Adrenal gland (tissue), 12 donors: ENCODE data around the gene GRK3. TPM values are rescaled to one million over a fixed set of nuclear protein-coding genes. Genes with fewer than 3 reads are reported as not detected.
"Not testable (repeated sequence)": the region's sequence is repeated elsewhere in the genome, so short reads cannot be mapped to it uniquely, and the experiment has no call there.

ENCODE experiments used
- DNase-seq, 7 donors: peaks; one replicate each; pipeline ENCODE4 v3.0.0-alpha.2; 2019 to 2020
- H3K27ac ChIP-seq, 5 donors: fragments of 200-600 bp; sonication (generic) in 4 of 5; 1 replicate in 3 of 5; 2 replicates in 2 of 5; pipeline versions ENCODE4 v1.5.1 to v1.8.0; 2016 to 2020; ENCODE audit warnings: mild to moderate bottlenecking in 1 of 5
- H3K27me3 ChIP-seq: fragments of 200-600 bp; 2 replicates; pipeline ENCODE4 v1.8.0; 2021
- H3K36me3 ChIP-seq, 2 donors: fragments of 200-600 bp; replicated peaks in 1 of 2; 1 replicate in 1 of 2; 2 replicates in 1 of 2; pipeline versions ENCODE4 v1.5.1 to v1.8.0; 2018 to 2022
- H3K4me1 ChIP-seq, 2 donors: fragments of 200-600 bp; replicated peaks in 1 of 2; 1 replicate in 1 of 2; 2 replicates in 1 of 2; pipeline versions ENCODE4 v1.5.1 to v1.8.0; 2018 to 2021
- H3K4me3 ChIP-seq, 4 donors: fragments of 200-600 bp; sonication (generic) in 3 of 4; one replicate each; pipeline ENCODE4 v1.5.1; 2016 to 2018
- H3K9me3 ChIP-seq, 3 donors: fragments of 200-600 bp; sonication (generic) in 1 of 3; replicated peaks in 1 of 3; 1 replicate in 2 of 3; 2 replicates in 1 of 3; pipeline versions ENCODE4 v1.5.1 to v1.8.0; 2016 to 2021
- POLR2A ChIP-seq, 2 donors: fragments of 450-650 bp; IDR thresholded peaks; one replicate each; pipeline ENCODE4 v1.6.1; 2017; ENCODE audit warnings: antibody characterized with exemption in 2 of 2, mild to moderate bottlenecking in 2 of 2, moderate library complexity in 1 of 2
- WGBS, 4 donors: extraction: QIAGEN DNeasy Blood & Tissue Kit in 2 of 4; methylation state at CpG; one replicate each; pipeline versions ENCODE4 v1.1.5 to v1.1.7; 2013 to 2017; 5-methylcytosine and 5-hydroxymethylcytosine counted together
- intact Hi-C, 2 donors: fragments of 100-400 bp; cut with DNase I; formaldehyde crosslinking; loops; one replicate each; pipeline versions ENCODE4 v1.14.1 to v1.15.0; 2022 to 2023
- polyA plus RNA-seq, 3 donors: library from polyadenylated mRNA; stranded (reverse); fragments of 200-250 nt in 2 of 3; fragments of 350-450 nt in 1 of 3; fragmentation: Illumina TruSeq in 1 of 3; extraction: RNeasy Lipid Tissue Mini Kit (QIAGEN cat#74804) in 1 of 3; gene quantifications; one replicate each; pipeline ENCODE4 v1.2.3, GENCODE V29; 2013 to 2014
- total RNA-seq, 9 donors: library from RNA; depleted of rRNA in 4 of 9; stranded (reverse); fragments of >200 nt in 4 of 9; fragments of 120-200 nt in 1 of 9; fragmentation: NEBNext Ultra II Directional in 1 of 9; extraction: Animal tissue kit (Norgen Biotek cat#: 25700) in 1 of 9; gene quantifications; one replicate each; pipeline versions ENCODE4 v1.1.0 to v1.2.4, GENCODE V29; 2013 to 2023
- TF ChIP-seq, protein P1 (sequence below), 6 experiments: fragments of 450-650 bp in 4 of 6; fragments of 200-600 bp in 2 of 6; sonication (generic) in 1 of 6; IDR thresholded peaks; 1 replicate in 5 of 6; 2 replicates in 1 of 6; pipeline versions ENCODE4 v1.5.1 to v1.8.0; 2016 to 2021; ENCODE audit warnings: antibody characterized with exemption in 6 of 6, mild to moderate bottlenecking in 2 of 6, moderate library complexity in 1 of 6
- donor health status: healthy with polysubstance abuse.
- donor health status: Bipolar disorder and iron deficiency.
- donor health status: DM: yes; HTN: yes; CAD: no.
- donor health status: DM: no; HTN: no; CAD: no.
- donor health status: DM: no; HTN: no; CAD: no.
- donor health status: DM: yes; HTN: yes; CAD: no.

The GRK3 gene
- total and polyA plus RNA-seq, 12 donors = 3.2 to 20.9 (median 10.1) TPM

DNA sequence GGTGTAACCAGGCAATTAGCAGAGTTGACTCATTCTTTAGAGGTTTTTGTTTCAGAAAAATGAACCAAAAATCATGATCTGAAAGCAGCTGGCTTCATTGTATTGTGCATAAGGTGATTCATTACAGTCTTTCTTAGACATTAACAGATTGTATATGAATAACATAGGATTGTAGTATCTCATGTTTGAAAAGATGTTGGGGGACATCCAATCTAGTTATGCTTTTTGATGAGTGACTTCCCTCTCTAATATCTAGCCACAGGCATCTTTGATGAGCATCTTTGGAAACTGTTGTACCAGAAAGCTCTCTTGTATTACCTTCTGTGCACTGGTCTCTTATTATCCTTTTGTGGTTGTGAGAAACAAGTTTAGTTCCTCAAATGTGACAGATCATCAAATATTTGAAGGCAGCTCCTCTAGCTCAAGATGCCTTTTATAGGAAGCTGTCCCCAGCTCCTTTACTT is 8.3 kb downstream of the GRK3 start:
- TF ChIP-seq POLR2A (IDR thresholded peaks at IDR 0.05) = no peak
- TF ChIP-seq, protein P1, sequence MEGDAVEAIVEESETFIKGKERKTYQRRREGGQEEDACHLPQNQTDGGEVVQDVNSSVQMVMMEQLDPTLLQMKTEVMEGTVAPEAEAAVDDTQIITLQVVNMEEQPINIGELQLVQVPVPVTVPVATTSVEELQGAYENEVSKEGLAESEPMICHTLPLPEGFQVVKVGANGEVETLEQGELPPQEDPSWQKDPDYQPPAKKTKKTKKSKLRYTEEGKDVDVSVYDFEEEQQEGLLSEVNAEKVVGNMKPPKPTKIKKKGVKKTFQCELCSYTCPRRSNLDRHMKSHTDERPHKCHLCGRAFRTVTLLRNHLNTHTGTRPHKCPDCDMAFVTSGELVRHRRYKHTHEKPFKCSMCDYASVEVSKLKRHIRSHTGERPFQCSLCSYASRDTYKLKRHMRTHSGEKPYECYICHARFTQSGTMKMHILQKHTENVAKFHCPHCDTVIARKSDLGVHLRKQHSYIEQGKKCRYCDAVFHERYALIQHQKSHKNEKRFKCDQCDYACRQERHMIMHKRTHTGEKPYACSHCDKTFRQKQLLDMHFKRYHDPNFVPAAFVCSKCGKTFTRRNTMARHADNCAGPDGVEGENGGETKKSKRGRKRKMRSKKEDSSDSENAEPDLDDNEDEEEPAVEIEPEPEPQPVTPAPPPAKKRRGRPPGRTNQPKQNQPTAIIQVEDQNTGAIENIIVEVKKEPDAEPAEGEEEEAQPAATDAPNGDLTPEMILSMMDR (IDR thresholded peaks at IDR 0.05) = no peak
- intact Hi-C loops = no loop called here
- H3K36me3 ChIP-seq = no peaks in the 10 kb centered on the region

DNA sequence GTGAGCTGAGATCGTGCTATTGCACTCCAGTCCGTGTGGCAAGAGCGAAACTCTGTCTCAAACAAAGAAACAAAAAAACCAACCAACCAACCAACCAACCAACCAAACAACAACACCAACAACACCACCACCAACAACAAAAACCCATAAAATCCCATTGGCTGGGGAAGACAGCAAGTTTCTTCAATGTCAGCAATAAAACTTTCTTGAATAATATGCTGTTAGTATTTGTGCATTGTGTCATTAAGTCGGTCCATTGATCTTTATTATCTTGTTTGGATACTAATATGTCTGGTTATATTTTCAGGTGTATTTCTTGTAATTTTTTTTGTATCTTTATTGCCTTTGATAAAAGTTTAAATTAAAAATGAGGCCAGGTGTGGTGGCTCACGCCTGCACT is 9.4 kb downstream of the GRK3 start:
- no peak for DNase-seq
- H3K4me1 ChIP-seq = peaks cover 3 to 19% of the 10 kb centered on the region in 2 donors
- no peaks in the 10 kb centered on the region for H3K27me3 ChIP-seq
- intact Hi-C loops = no loop called here
- H3K4me3 ChIP-seq = no peak overlapping the region
- TF ChIP-seq, protein P1 (IDR thresholded peaks at IDR 0.05) = no peak
- no peaks in the 10 kb centered on the region for H3K9me3 ChIP-seq
- WGBS, 4 donors = 95 to 98% (median 96%) methylated on average over 5 of the region's 5 CpGs
- H3K27ac ChIP-seq = no peak overlapping the region
- H3K36me3 ChIP-seq = no peaks in the 10 kb centered on the region

More for the DNA sequence above, 8.3 kb downstream of the GRK3 start:
- Histone ChIP-seq H3K4me3 (no peak overlapping the region), H3K27me3 (no peaks in the 10 kb centered on the region), H3K9me3 (no peaks in the 10 kb centered on the region), H3K4me1 (peaks cover 3 to 27% of the 10 kb centered on the region in 2 donors), H3K27ac (no peak overlapping the region)
- DNase-seq = no peak

DNA sequence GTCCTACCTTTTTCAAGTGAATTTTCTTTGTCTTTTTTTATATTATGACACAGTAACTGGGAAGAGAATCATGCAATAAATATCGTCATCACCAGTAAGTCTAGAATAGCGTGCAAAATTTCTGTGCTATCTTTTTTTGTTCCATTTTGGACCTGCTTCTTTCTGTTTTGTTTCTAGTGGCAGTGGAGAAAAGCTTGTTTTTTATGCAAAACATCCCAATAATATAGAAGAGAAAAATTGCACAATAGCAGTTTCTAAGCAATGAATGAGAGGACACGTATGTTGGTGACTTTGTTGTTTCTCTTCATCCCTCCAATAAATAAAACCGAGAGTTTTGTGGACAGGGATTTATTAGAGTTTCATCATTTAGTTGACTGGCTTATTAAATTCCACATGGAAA is 10.3 kb downstream of the GRK3 start:
- Histone ChIP-seq H3K36me3 (no peaks in the 10 kb centered on the region), H3K27me3 (no peaks in the 10 kb centered on the region), H3K4me3 (no peak overlapping the region), H3K27ac (no peak overlapping the region), H3K9me3 (no peaks in the 10 kb centered on the region), H3K4me1 (peaks cover 3 to 19% of the 10 kb centered on the region in 2 donors)
- no peak for DNase-seq
- intact Hi-C loops = no loop called here
- TF ChIP-seq, protein P1 (IDR thresholded peaks at IDR 0.05) = no peak
- TF ChIP-seq POLR2A (IDR thresholded peaks at IDR 0.05) = no peak
- WGBS, 4 donors = 88 to 94% (median 90%) methylated on average over 4 of the region's 4 CpGs

- H3K27me3 ChIP-seq, H3K4me3 ChIP-seq, intact Hi-C loops, DNase-seq, H3K9me3 ChIP-seq, H3K36me3 ChIP-seq: not testable (repeated sequence)
- peak overlapping the region in 1 of 5 donors; percentile 31 for H3K27ac ChIP-seq
- WGBS, 4 donors = 76 to 88% (median 85%) methylated on average over 7 to 8 of the region's 8 CpGs
- peaks cover 3 to 12% of the 10 kb centered on the region in 2 donors for H3K4me1 ChIP-seq
Measured at GRCh38 chr22:25575674-25576392, 11.4 kb downstream of the GRK3 start.

DNA sequence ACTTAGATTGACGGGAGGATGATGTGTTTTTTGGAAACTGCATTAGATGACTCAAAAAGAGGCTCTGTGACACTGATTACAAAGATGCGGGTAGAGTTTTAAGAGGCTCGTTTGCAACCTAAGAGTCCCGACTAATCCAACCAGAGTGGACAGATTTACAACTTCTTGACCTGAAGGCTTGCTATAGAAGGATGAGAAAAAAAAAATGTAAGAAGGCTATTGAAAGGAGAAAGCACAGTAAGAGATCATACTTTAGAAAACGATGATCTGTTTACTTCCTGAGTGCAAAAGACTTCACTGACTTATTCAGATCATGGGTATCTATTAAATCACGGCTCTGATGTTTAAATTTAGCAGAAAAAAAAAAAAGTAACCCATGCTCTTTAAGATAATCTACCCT is 17.0 kb downstream of the GRK3 start:
- H3K27me3 ChIP-seq, DNase-seq, intact Hi-C loops, H3K9me3 ChIP-seq, H3K4me3 ChIP-seq, H3K36me3 ChIP-seq, H3K27ac ChIP-seq: not testable (repeated sequence)
- peaks cover 0 to 10% of the 10 kb centered on the region in 2 donors for H3K4me1 ChIP-seq
- 69 to 83% (median 77%) methylated on average over 4 to 6 of the region's 6 CpGs for WGBS, 4 donors
